ENCODE measurements around the gene ING3. TPM values are rescaled to one million over a fixed set of nuclear protein-coding genes. Genes with fewer than 3 reads are reported as not detected.

ING3 gene
- total RNA-seq, 2 experiments from 2014 or later = 19.0 to 20.0 TPM

- Mint-ChIP-seq H3K27me3 (ENCODE audit: low read depth) (peaks cover 7% of the 10 kb centered on the region), H3K4me3 (no peak overlapping the region), H3K9me3 (ENCODE audit: insufficient read depth) (no peaks in the 10 kb centered on the region), H3K27ac (no peak overlapping the region), H3K36me3 (ENCODE audit: low read depth) (no peaks in the 10 kb centered on the region), H3K4me1 (ENCODE audit: low read depth) (no peaks in the 10 kb centered on the region)
- DNase-seq (no peak), ATAC-seq (no peak)
- POLR2A ChIA-PET = no interaction called here
- CTCF ChIA-PET = interaction anchor here (0.8 kb wide), 1 partner anchor 126 kb away, joined by 3 read pairs; no protein-coding TSS in a partner anchor
Measured at GRCh38 chr7:120931243-120931642, 19.3 kb upstream of the ING3 start.

GRCh38 chr7:120933475-120933874 lies 17.1 kb upstream of the ING3 start:
- ATAC-seq (no peak), DNase-seq (no peak)
- ChIA-PET CTCF (no interaction called here), POLR2A (no interaction called here)
- no peaks in the 10 kb centered on the region for H3K9me3 Mint-ChIP-seq (ENCODE audit: insufficient read depth)
- no peak overlapping the region for H3K27ac Mint-ChIP-seq
- H3K4me1 Mint-ChIP-seq (ENCODE audit: low read depth) = no peaks in the 10 kb centered on the region
- H3K27me3 Mint-ChIP-seq (ENCODE audit: low read depth) = peaks cover 5% of the 10 kb centered on the region
- no peak overlapping the region for H3K4me3 Mint-ChIP-seq
- H3K36me3 Mint-ChIP-seq (ENCODE audit: low read depth) = no peaks in the 10 kb centered on the region

GRCh38 chr7:120939345-120939744 lies 11.2 kb upstream of the ING3 start:
- ATAC-seq (no peak), DNase-seq (no peak)
- H3K27ac Mint-ChIP-seq = no peak overlapping the region
- H3K36me3 Mint-ChIP-seq (ENCODE audit: low read depth) = no peaks in the 10 kb centered on the region
- no peaks in the 10 kb centered on the region for H3K9me3 Mint-ChIP-seq (ENCODE audit: insufficient read depth)
- H3K4me1 Mint-ChIP-seq (ENCODE audit: low read depth) = no peaks in the 10 kb centered on the region
- POLR2A ChIA-PET = no interaction called here
- CTCF ChIA-PET = no interaction called here
- peaks cover 6% of the 10 kb centered on the region for H3K27me3 Mint-ChIP-seq (ENCODE audit: low read depth)
- no peak overlapping the region for H3K4me3 Mint-ChIP-seq

GRCh38 chr7:120941064-120941463 lies 9.5 kb upstream of the ING3 start:
- DNase-seq = no peak
- CTCF ChIA-PET = interaction anchor here (1.0 to 1.3 kb wide), 2 partner anchors 135 to 149 kb away, joined by 4 to 6 read pairs; no protein-coding TSS in a partner anchor
- no peak for ATAC-seq
- H3K9me3 Mint-ChIP-seq (ENCODE audit: insufficient read depth) = no peaks in the 10 kb centered on the region
- no peaks in the 10 kb centered on the region for H3K36me3 Mint-ChIP-seq (ENCODE audit: low read depth)
- H3K4me1 Mint-ChIP-seq (ENCODE audit: low read depth) = no peaks in the 10 kb centered on the region
- POLR2A ChIA-PET = no interaction called here
- no peak overlapping the region for H3K4me3 Mint-ChIP-seq
- no peak overlapping the region for H3K27ac Mint-ChIP-seq
- peaks cover 6% of the 10 kb centered on the region for H3K27me3 Mint-ChIP-seq (ENCODE audit: low read depth)

- Mint-ChIP-seq H3K4me3 (no peak overlapping the region), H3K36me3 (ENCODE audit: low read depth) (no peaks in the 10 kb centered on the region), H3K27me3 (ENCODE audit: low read depth) (peaks cover 11% of the 10 kb centered on the region), H3K9me3 (ENCODE audit: insufficient read depth) (no peaks in the 10 kb centered on the region), H3K27ac (no peak overlapping the region), H3K4me1 (ENCODE audit: low read depth) (no peaks in the 10 kb centered on the region)
- DNase-seq (no peak), ATAC-seq (no peak)
- ChIA-PET POLR2A (no interaction called here), CTCF (interaction anchor here (1.0 to 1.3 kb wide), 2 partner anchors 136 to 150 kb away, joined by 4 to 6 read pairs; no protein-coding TSS in a partner anchor)
Measured at GRCh38 chr7:120941856-120942255, 8.7 kb upstream of the ING3 start.

GRCh38 chr7:120942861-120943260 lies 7.7 kb upstream of the ING3 start:
- no peak for DNase-seq
- POLR2A ChIA-PET = no interaction called here
- CTCF ChIA-PET = interaction anchor here (1.4 kb wide), 1 partner anchor 44 kb away, joined by 4 read pairs; no protein-coding TSS in a partner anchor
- ATAC-seq = no peak
- no peaks in the 10 kb centered on the region for H3K9me3 Mint-ChIP-seq (ENCODE audit: insufficient read depth)
- H3K4me1 Mint-ChIP-seq (ENCODE audit: low read depth) = no peaks in the 10 kb centered on the region
- H3K36me3 Mint-ChIP-seq (ENCODE audit: low read depth) = no peaks in the 10 kb centered on the region
- no peak overlapping the region for H3K27ac Mint-ChIP-seq
- peaks cover 15% of the 10 kb centered on the region for H3K27me3 Mint-ChIP-seq (ENCODE audit: low read depth)
- H3K4me3 Mint-ChIP-seq = no peak overlapping the region

GRCh38 chr7:120944826-120945562 lies 5.6 kb upstream of the ING3 start:
- H3K4me1 Mint-ChIP-seq (ENCODE audit: low read depth) = peaks cover 7% of the 10 kb centered on the region
- no peak overlapping the region for H3K4me3 Mint-ChIP-seq
- peaks cover 15% of the 10 kb centered on the region for H3K27me3 Mint-ChIP-seq (ENCODE audit: low read depth)
- H3K9me3 Mint-ChIP-seq (ENCODE audit: insufficient read depth) = no peaks in the 10 kb centered on the region
- ChIA-PET POLR2A (no interaction called here), CTCF (interaction anchor here (1.4 to 1.6 kb wide), 2 partner anchors 153 kb away, joined by 5 read pairs; no protein-coding TSS in a partner anchor)
- no peak overlapping the region for H3K27ac Mint-ChIP-seq
- H3K36me3 Mint-ChIP-seq (ENCODE audit: low read depth) = no peaks in the 10 kb centered on the region
- DNase-seq (no peak), ATAC-seq (no peak)

GRCh38 chr7:120947980-120948379 lies 2.6 kb upstream of the ING3 start:
- CTCF ChIA-PET = interaction anchor here (0.6 to 1.4 kb wide), 2 partner anchors 142 to 160 kb away, joined by 3 to 4 read pairs; no protein-coding TSS in a partner anchor
- H3K4me1 Mint-ChIP-seq (ENCODE audit: low read depth) = peaks cover 15% of the 10 kb centered on the region
- H3K36me3 Mint-ChIP-seq (ENCODE audit: low read depth) = peaks cover 8% of the 10 kb centered on the region
- H3K9me3 Mint-ChIP-seq (ENCODE audit: insufficient read depth) = no peaks in the 10 kb centered on the region
- H3K4me3 Mint-ChIP-seq = no peak overlapping the region
- peaks cover 9% of the 10 kb centered on the region for H3K27me3 Mint-ChIP-seq (ENCODE audit: low read depth)
- H3K27ac Mint-ChIP-seq = no peak overlapping the region
- POLR2A ChIA-PET = no interaction called here
- DNase-seq (no peak), ATAC-seq (no peak)

- H3K4me3 Mint-ChIP-seq = peak overlapping the region; percentile 96
- peaks cover 15% of the 10 kb centered on the region for H3K4me1 Mint-ChIP-seq (ENCODE audit: low read depth)
- no peaks in the 10 kb centered on the region for H3K9me3 Mint-ChIP-seq (ENCODE audit: insufficient read depth)
- POLR2A ChIA-PET = no interaction called here
- H3K27me3 Mint-ChIP-seq (ENCODE audit: low read depth) = peaks cover 9% of the 10 kb centered on the region
- ATAC-seq = no peak
- peaks cover 15% of the 10 kb centered on the region for H3K36me3 Mint-ChIP-seq (ENCODE audit: low read depth)
- CTCF ChIA-PET = no interaction called here
- peak overlapping the region; percentile 98 for H3K27ac Mint-ChIP-seq
- no peak for DNase-seq
Measured at GRCh38 chr7:120949393-120949911, 1.1 kb upstream of the ING3 start.

GRCh38 chr7:120949998-120950538 lies 509 bp upstream of the ING3 start:
- CTCF ChIA-PET = interaction anchor here (1.5 kb wide), 1 partner anchor 37 kb away, joined by 4 read pairs; no protein-coding TSS in a partner anchor
- Mint-ChIP-seq H3K4me3 (peak overlapping the region; percentile 96), H3K4me1 (ENCODE audit: low read depth) (peaks cover 15% of the 10 kb centered on the region), H3K9me3 (ENCODE audit: insufficient read depth) (no peaks in the 10 kb centered on the region), H3K27me3 (ENCODE audit: low read depth) (peaks cover 9% of the 10 kb centered on the region), H3K36me3 (ENCODE audit: low read depth) (peaks cover 17% of the 10 kb centered on the region), H3K27ac (peak overlapping the region; percentile 98)
- DNase-seq = no peak
- POLR2A ChIA-PET = interaction anchor here (0.6 to 1.8 kb wide), 5 partner anchors 11 to 30 kb away, joined by 3 to 5 read pairs (median 4); no protein-coding TSS in a partner anchor
- no peak for ATAC-seq

GRCh38 chr7:120951309-120951699 lies 727 bp downstream of the ING3 start:
- Mint-ChIP-seq H3K4me3 (peak overlapping the region; percentile 96), H3K27ac (peak overlapping the region; percentile 98), H3K36me3 (ENCODE audit: low read depth) (peaks cover 24% of the 10 kb centered on the region), H3K4me1 (ENCODE audit: low read depth) (peaks cover 15% of the 10 kb centered on the region), H3K27me3 (ENCODE audit: low read depth) (peaks cover 6% of the 10 kb centered on the region), H3K9me3 (ENCODE audit: insufficient read depth) (no peaks in the 10 kb centered on the region)
- ATAC-seq = no peak
- POLR2A ChIA-PET = interaction anchor here (0.7 to 1.8 kb wide), 6 partner anchors 10 to 438 kb away, joined by 3 to 5 read pairs (median 4); partner anchors contain the start of gene CPED1
- CTCF ChIA-PET = interaction anchor here (1.4 to 1.5 kb wide), 2 partner anchors 36 to 145 kb away, joined by 4 read pairs; no protein-coding TSS in a partner anchor
- DNase-seq = no peak

GRCh38 chr7:120951826-120952225 lies 1.2 kb downstream of the ING3 start:
- Mint-ChIP-seq H3K36me3 (ENCODE audit: low read depth) (peaks cover 26% of the 10 kb centered on the region), H3K27me3 (ENCODE audit: low read depth) (peaks cover 4% of the 10 kb centered on the region), H3K4me3 (peak overlapping the region; percentile 96), H3K4me1 (ENCODE audit: low read depth) (peaks cover 15% of the 10 kb centered on the region), H3K27ac (peak overlapping the region; percentile 98), H3K9me3 (ENCODE audit: insufficient read depth) (no peaks in the 10 kb centered on the region)
- no peak for DNase-seq
- CTCF ChIA-PET = interaction anchor here (1.4 kb wide), 1 partner anchor 146 kb away, joined by 4 read pairs; no protein-coding TSS in a partner anchor
- POLR2A ChIA-PET = interaction anchor here (1.2 to 1.8 kb wide), 2 partner anchors 13 to 437 kb away, joined by 3 to 4 read pairs; no protein-coding TSS in a partner anchor
- ATAC-seq = no peak

Data from activated CD8-positive, alpha-beta T cell treated with anti-CD3 and anti-CD28 coated beads, Interleukin-2, amount 10 ng/mL, durations not matched to agents 7 days and 5 days (primary cell).